Astrocyte (in vitro differentiated cells and primary cell): ENCODE measurements around the gene CARD10. TPM values are rescaled to one million over a fixed set of nuclear protein-coding genes. Genes with fewer than 3 reads are reported as not detected.

Experiments used
- DNase-seq: peaks from one replicate; pipeline ENCODE4 v3.0.0-alpha.2; 2010; ENCODE audit warnings: low read depth
- FAIRE-seq: peaks from 2 replicates; lab custom pipeline; 2011; peaks lifted over from hg19 to GRCh38; lab: Jason Lieb, UNC
- H2AFZ ChIP-seq: 2 replicates; pipeline ENCODE4 v1.6.0; 2012; ENCODE audit warnings: low read depth, low read length, inconsistent platforms
- H3K27ac ChIP-seq: 2 replicates; pipeline ENCODE4 v1.5.1; 2011; ENCODE audit warnings: low read depth, low read length, inconsistent platforms
- H3K27me3 ChIP-seq: 2 replicates; pipeline ENCODE4 v1.6.0; 2011; ENCODE audit warnings: low read length, inconsistent platforms; ENCODE audit not compliant: insufficient read depth
- H3K36me3 ChIP-seq: 2 replicates; pipeline ENCODE4 v1.5.1; 2011; ENCODE audit warnings: low read length, inconsistent platforms; ENCODE audit not compliant: insufficient read depth
- H3K4me1 ChIP-seq: 2 replicates; pipeline ENCODE4 v1.5.1; 2011; ENCODE audit warnings: low read length, inconsistent platforms; ENCODE audit not compliant: insufficient read depth
- H3K4me2 ChIP-seq: 2 replicates; pipeline ENCODE4 v1.6.0; 2012; ENCODE audit warnings: low read length, inconsistent platforms
- H3K4me3 ChIP-seq: 2 replicates; pipeline ENCODE4 v1.5.1; 2011; ENCODE audit warnings: low read depth, mild to moderate bottlenecking, low read length, inconsistent platforms; ENCODE audit not compliant: insufficient read depth
- H3K79me2 ChIP-seq: 2 replicates; pipeline ENCODE4 v1.6.0; 2012; ENCODE audit warnings: mild to moderate bottlenecking, low read length, inconsistent platforms; ENCODE audit not compliant: insufficient read depth
- H3K9ac ChIP-seq: 2 replicates; pipeline ENCODE4 v1.6.0; 2012; ENCODE audit warnings: mild to moderate bottlenecking, low read length, inconsistent platforms
- H3K9me3 ChIP-seq: 2 replicates; pipeline ENCODE4 v1.5.1; 2012; ENCODE audit warnings: low read depth, mild to moderate bottlenecking, low read length, inconsistent platforms; ENCODE audit not compliant: insufficient read depth
- H4K20me1 ChIP-seq: 2 replicates; pipeline ENCODE4 v1.6.0; 2012; ENCODE audit warnings: low read length, inconsistent platforms; ENCODE audit not compliant: insufficient read depth
- H3K27ac Mint-ChIP-seq: one replicate; pipeline ENCODE4 v1.8.0; 2021; ENCODE audit warnings: mild to moderate bottlenecking, mixed read lengths; ENCODE audit not compliant: unreplicated experiment
- H3K27me3 Mint-ChIP-seq: one replicate; pipeline ENCODE4 v1.8.0; 2021; ENCODE audit warnings: low read depth, mixed read lengths; ENCODE audit not compliant: unreplicated experiment
- H3K36me3 Mint-ChIP-seq: one replicate; pipeline ENCODE4 v1.8.0; 2021; ENCODE audit warnings: low read depth, mixed read lengths; ENCODE audit not compliant: unreplicated experiment
- H3K4me1 Mint-ChIP-seq: one replicate; pipeline ENCODE4 v1.8.0; 2021; ENCODE audit warnings: low read depth, mixed read lengths; ENCODE audit not compliant: unreplicated experiment
- H3K4me3 Mint-ChIP-seq: one replicate; pipeline ENCODE4 v1.8.0; 2021; ENCODE audit warnings: mild to moderate bottlenecking, moderate library complexity, mixed read lengths; ENCODE audit not compliant: unreplicated experiment
- H3K9me3 Mint-ChIP-seq: one replicate; pipeline ENCODE4 v1.8.0; 2021; ENCODE audit warnings: mild to moderate bottlenecking, mixed read lengths; ENCODE audit not compliant: unreplicated experiment
- EZH2 ChIP-seq: IDR thresholded peaks from 2 replicates; pipeline ENCODE4 v1.6.1; 2012; ENCODE audit warnings: mild to moderate bottlenecking, low read length, inconsistent platforms; ENCODE audit not compliant: insufficient read depth
- total RNA-seq: library from RNA; stranded (reverse); gene quantifications from 2 replicates; pipeline ENCODE4 v1.2.1, GENCODE V29; 2021
- TF ChIP-seq, protein P1 (sequence below): IDR thresholded peaks from 2 replicates; pipeline ENCODE4 v1.5.1; 2011; ENCODE audit warnings: low read depth, mild to moderate bottlenecking, inconsistent platforms, low read length, moderate library complexity; ENCODE audit not compliant: insufficient read depth

CARD10 gene
- total RNA-seq, 1 donor from 2014 or later: 22.6 TPM

DNA sequence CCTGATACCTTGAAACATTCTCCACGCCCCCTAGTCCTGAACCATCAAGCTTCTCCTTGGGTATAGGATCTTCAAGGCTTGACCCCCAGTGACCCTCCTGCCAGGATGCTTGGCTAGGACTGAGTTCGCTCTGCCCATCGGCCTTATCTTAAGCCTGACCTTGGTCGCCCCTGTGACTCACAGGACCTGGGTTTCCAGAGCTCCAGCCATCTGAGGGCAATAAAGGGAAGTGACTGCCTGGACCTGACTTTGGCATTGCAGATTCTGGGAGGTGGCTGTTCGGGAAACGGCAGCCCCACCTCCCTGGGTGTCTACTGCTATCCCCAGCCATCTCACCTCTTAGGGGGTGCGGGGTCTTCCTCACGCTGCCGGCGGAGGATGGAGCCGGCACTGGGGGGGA lies 15.4 kb downstream of the CARD10 start:
- FAIRE-seq: no peak

DNA sequence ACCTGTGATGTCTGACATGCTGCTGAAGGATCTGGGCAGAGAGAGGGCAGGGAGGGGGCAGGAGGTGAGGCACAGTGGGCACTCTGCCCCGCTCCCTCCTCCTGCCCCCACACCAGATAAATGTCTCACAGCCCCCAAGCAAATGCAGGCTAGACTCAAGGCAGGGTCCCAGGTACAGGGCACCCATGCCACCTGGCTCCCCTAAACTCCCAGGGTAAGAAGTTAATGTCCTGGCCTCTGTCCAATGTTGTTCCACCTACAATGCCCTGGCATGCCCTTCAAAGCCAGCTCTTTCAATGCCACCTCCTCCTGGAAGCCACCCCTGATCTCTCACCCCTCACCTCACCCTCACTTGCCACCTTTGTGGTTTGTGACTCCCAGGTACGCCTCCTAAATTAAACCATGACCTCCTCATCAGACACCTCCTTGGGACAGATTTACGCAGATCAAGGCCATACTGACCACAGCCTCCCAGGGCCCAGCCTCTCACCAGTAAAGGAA lies 16.0 kb downstream of the CARD10 start:
- DNase-seq (no peak), FAIRE-seq (no peak)
- Histone ChIP-seq H2AFZ (no peak overlapping the region), H3K4me1 (peaks cover 31% of the 10 kb centered on the region), H3K9ac (no peak overlapping the region), H4K20me1 (peaks cover 15% of the 10 kb centered on the region), H3K79me2 (peaks cover 4% of the 10 kb centered on the region), H3K27ac (no peak overlapping the region), H3K36me3 (peaks cover 19% of the 10 kb centered on the region), H3K9me3 (no peaks in the 10 kb centered on the region), H3K27me3 (no peaks in the 10 kb centered on the region), H3K4me2 (no peak overlapping the region), H3K4me3 (no peak overlapping the region)
- Mint-ChIP-seq H3K4me1 (peaks cover 27% of the 10 kb centered on the region), H3K27ac (no peak overlapping the region), H3K9me3 (no peaks in the 10 kb centered on the region), H3K4me3 (no peak overlapping the region), H3K27me3 (peaks cover 7% of the 10 kb centered on the region), H3K36me3 (peaks cover 20% of the 10 kb centered on the region)
- TF ChIP-seq EZH2: no peak
- TF ChIP-seq, protein P1, sequence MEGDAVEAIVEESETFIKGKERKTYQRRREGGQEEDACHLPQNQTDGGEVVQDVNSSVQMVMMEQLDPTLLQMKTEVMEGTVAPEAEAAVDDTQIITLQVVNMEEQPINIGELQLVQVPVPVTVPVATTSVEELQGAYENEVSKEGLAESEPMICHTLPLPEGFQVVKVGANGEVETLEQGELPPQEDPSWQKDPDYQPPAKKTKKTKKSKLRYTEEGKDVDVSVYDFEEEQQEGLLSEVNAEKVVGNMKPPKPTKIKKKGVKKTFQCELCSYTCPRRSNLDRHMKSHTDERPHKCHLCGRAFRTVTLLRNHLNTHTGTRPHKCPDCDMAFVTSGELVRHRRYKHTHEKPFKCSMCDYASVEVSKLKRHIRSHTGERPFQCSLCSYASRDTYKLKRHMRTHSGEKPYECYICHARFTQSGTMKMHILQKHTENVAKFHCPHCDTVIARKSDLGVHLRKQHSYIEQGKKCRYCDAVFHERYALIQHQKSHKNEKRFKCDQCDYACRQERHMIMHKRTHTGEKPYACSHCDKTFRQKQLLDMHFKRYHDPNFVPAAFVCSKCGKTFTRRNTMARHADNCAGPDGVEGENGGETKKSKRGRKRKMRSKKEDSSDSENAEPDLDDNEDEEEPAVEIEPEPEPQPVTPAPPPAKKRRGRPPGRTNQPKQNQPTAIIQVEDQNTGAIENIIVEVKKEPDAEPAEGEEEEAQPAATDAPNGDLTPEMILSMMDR: no peak

More for the DNA sequence above, 15.4 kb downstream of the CARD10 start:
- Histone ChIP-seq H3K79me2 (no peaks in the 10 kb centered on the region), H3K4me1 (peaks cover 26% of the 10 kb centered on the region), H3K36me3 (peaks cover 19% of the 10 kb centered on the region), H2AFZ (no peak overlapping the region), H3K4me2 (no peak overlapping the region), H3K27me3 (no peaks in the 10 kb centered on the region), H3K27ac (no peak overlapping the region), H4K20me1 (peaks cover 18% of the 10 kb centered on the region), H3K9ac (no peak overlapping the region), H3K9me3 (no peaks in the 10 kb centered on the region), H3K4me3 (no peak overlapping the region)
- Mint-ChIP-seq H3K4me1 (peaks cover 28% of the 10 kb centered on the region), H3K4me3 (no peak overlapping the region), H3K9me3 (no peaks in the 10 kb centered on the region), H3K27ac (no peak overlapping the region), H3K36me3 (peaks cover 20% of the 10 kb centered on the region), H3K27me3 (peaks cover 7% of the 10 kb centered on the region)
- no peak for TF ChIP-seq EZH2
- TF ChIP-seq, protein P1: no peak
- DNase-seq: no peak
